ENCODE results near the gene ABCB8.

ABCB8 gene

GRCh38 chr7:151089893-151090730 is 61.9 kb downstream of the ABCB8 start:
- no peak for TF ChIP-seq CTCF (conservative IDR thresholded peaks at IDR 0.05)
- H3K27ac ChIP-seq, result peak overlapping the region; percentile 97

- H3K27ac ChIP-seq, result peak overlapping the region; percentile 97; the same call in 1 of the 2 replicates
- TF ChIP-seq CTCF (conservative IDR thresholded peaks at IDR 0.05), result no peak
Measured at GRCh38 chr7:151091003-151091402, 62.8 kb downstream of the ABCB8 start.

- TF ChIP-seq CTCF (conservative IDR thresholded peaks at IDR 0.05), result peak; percentile 71
- H3K27ac ChIP-seq, result peak overlapping the region; percentile 97; the same call in 1 of the 2 replicates
Measured at GRCh38 chr7:151091431-151091830, 63.2 kb downstream of the ABCB8 start.

GRCh38 chr7:151091988-151092387 is 63.7 kb downstream of the ABCB8 start:
- no peak overlapping the region for H3K27ac ChIP-seq
- TF ChIP-seq CTCF (conservative IDR thresholded peaks at IDR 0.05), result no peak

GRCh38 chr7:151093748-151094147 is 65.5 kb downstream of the ABCB8 start:
- no peak for TF ChIP-seq CTCF (conservative IDR thresholded peaks at IDR 0.05)

GRCh38 chr7:151094675-151095074 is 66.4 kb downstream of the ABCB8 start:
- TF ChIP-seq CTCF (conservative IDR thresholded peaks at IDR 0.05), result no peak
- H3K27ac ChIP-seq, result peak overlapping the region; percentile 23; the same call in 1 of the 2 replicates

More at GRCh38 chr7:151093748-151094147, 65.5 kb downstream of the ABCB8 start:
- H3K27ac ChIP-seq, result no peak overlapping the region

GRCh38 chr7:151095123-151095797 is 67.0 kb downstream of the ABCB8 start:
- peak overlapping the region; percentile 23; the same call in 1 of the 2 replicates for H3K27ac ChIP-seq
- TF ChIP-seq CTCF (conservative IDR thresholded peaks at IDR 0.05), result no peak

Measured in VCaP (cell line).